ENCODE measurements around the gene CLASP1.

Gene CLASP1

DNA sequence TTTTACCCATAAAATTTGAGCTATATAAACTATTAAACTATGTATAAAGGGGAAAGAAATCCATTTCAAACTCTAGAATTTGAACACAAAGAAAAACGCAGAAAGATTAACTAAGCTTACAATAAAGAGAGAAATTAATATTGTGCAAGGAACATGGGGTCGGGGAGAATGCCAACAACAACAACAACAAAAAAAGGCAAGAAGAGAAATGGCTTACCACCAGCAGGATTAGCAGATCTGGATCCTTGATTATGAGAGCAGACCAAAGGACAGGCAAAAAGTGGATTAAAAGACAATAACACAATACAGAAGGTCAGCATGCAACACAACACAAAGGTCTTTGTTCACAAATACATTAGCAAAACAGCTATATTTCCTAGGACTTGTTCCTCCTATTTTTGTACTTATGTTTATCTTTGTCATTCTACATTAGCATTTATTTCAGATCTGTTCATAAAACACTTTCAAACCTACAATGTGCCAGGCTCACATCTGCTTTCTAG, 222.0 kb downstream of the CLASP1 start:
- DNase-seq (ENCODE audit: low read depth in 2 of 2): peak; percentile 18 to 34

DNA sequence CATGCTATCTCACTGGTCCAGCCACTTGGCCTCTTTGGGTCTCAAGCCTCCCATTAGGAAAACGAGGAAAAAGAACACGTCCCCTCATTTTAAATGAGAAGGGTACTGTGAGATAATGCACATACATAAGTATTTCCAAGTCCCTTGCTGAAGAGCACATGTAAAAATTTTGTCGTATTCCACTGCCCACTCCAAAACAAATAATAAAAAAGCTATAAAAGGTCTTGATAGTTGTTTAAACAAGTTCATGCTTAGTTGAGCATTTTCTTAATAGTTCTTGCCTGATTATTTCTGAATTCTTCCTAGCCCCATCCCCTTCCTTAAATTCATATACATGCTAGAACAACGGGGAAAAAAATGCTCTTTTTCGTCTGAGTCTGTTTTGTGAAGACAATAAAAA, 228.8 kb downstream of the CLASP1 start:
- TF ChIP-seq, protein P1, sequence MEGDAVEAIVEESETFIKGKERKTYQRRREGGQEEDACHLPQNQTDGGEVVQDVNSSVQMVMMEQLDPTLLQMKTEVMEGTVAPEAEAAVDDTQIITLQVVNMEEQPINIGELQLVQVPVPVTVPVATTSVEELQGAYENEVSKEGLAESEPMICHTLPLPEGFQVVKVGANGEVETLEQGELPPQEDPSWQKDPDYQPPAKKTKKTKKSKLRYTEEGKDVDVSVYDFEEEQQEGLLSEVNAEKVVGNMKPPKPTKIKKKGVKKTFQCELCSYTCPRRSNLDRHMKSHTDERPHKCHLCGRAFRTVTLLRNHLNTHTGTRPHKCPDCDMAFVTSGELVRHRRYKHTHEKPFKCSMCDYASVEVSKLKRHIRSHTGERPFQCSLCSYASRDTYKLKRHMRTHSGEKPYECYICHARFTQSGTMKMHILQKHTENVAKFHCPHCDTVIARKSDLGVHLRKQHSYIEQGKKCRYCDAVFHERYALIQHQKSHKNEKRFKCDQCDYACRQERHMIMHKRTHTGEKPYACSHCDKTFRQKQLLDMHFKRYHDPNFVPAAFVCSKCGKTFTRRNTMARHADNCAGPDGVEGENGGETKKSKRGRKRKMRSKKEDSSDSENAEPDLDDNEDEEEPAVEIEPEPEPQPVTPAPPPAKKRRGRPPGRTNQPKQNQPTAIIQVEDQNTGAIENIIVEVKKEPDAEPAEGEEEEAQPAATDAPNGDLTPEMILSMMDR (IDR thresholded peaks at IDR 0.05; ENCODE audit: low read depth, low read length): no peak
- DNase-seq (ENCODE audit: low read depth in 2 of 2): no peak
- no peak overlapping the region for H3K4me3 ChIP-seq (replicated peaks in 1 of 2; ENCODE audit: low read depth in 2 of 2, low read length in 2 of 2)

More for the DNA sequence above, 222.0 kb downstream of the CLASP1 start:
- H3K4me3 ChIP-seq (replicated peaks in 1 of 2; ENCODE audit: low read depth in 2 of 2, low read length in 2 of 2): no peak overlapping the region
- TF ChIP-seq, protein P1 (IDR thresholded peaks at IDR 0.05; ENCODE audit: low read depth, low read length): no peak

DNA sequence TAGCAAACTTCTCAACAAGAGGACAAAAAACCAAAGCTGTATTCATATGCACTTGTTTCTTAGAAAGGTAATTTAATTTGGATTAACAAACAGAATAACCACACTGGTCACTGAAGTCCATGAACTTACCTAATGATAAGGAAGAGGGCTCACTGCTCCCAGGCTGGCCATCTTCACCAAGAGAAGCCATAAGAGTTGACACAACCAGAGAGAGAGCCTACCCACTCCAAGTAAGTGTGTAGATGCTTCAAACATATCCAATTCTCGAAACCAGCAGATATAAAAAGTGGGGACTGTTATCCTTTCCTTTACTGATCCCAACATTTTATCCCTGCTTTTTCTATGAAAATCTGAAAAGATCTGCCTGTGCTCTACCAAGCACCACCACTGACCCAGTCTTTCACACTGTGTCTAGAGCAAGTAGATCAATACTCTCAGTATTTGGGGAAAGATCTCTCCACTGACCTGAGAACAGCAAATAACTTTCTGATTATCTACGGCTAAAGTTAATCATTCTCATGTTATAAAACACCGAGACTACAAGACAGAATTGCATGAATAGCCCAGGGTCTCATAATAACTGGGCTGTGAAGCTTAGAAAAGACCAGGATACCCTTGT, 230.1 kb downstream of the CLASP1 start:
- DNase-seq (ENCODE audit: low read depth in 2 of 2): no peak
- H3K4me3 ChIP-seq (replicated peaks in 1 of 2; ENCODE audit: low read depth in 2 of 2, low read length in 2 of 2): no peak overlapping the region
- TF ChIP-seq, protein P1 (IDR thresholded peaks at IDR 0.05; ENCODE audit: low read depth, low read length): no peak

DNA sequence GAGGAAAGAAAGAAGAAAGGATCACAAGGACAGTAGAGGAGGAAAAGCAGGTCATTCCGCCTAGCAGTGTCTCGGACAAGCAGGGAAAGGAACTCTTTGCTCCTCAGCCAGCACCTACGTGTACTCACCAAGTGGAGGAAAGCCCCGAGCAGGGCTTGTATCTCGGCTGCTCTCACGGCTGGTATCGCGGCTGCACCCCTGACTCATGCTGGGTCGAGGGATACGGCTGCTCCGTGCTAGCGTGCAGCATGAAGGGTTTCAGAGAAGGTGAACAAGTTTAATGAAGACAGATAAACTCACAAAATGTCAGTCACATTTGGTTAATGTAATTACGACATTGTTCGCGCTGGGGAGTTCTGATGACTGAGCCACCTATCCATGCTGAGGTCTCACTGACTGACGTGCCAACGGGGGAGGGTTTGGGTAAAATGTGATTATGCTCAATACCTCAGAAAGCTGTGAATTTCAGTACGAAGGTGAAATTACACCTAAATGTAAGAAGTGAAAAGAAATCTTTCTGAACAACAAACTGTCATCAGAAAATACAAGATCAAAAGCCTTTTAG, 230.7 kb downstream of the CLASP1 start:
- TF ChIP-seq, protein P1 (IDR thresholded peaks at IDR 0.05; ENCODE audit: low read depth, low read length): no peak
- DNase-seq (ENCODE audit: low read depth in 2 of 2): no peak

DNA sequence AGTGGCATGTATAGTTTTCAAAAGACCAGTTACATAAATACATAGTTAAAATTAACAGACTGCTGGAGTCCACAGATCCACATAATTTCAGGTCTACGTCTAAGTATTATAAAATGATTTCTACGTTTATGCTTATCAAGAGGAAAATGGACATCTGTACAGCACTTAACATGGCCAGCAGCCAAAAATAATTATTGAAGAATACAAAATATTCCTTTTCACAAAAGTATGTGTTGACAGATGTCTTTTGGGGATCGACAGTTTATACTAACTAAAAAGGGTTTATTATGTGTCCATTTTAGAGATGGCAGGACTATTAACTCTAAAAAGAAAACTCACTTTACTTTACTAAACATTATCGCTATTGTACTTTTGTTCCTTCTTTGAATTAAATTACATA, 231.4 kb downstream of the CLASP1 start:
- no peak for DNase-seq (ENCODE audit: low read depth in 2 of 2)
- TF ChIP-seq, protein P1 (IDR thresholded peaks at IDR 0.05; ENCODE audit: low read depth, low read length): no peak
- H3K4me3 ChIP-seq (replicated peaks in 1 of 2; ENCODE audit: low read depth in 2 of 2, low read length in 2 of 2): no peak overlapping the region

More for the DNA sequence above, 230.7 kb downstream of the CLASP1 start:
- H3K4me3 ChIP-seq (replicated peaks in 1 of 2; ENCODE audit: low read depth in 2 of 2, low read length in 2 of 2): no peak overlapping the region

DNA sequence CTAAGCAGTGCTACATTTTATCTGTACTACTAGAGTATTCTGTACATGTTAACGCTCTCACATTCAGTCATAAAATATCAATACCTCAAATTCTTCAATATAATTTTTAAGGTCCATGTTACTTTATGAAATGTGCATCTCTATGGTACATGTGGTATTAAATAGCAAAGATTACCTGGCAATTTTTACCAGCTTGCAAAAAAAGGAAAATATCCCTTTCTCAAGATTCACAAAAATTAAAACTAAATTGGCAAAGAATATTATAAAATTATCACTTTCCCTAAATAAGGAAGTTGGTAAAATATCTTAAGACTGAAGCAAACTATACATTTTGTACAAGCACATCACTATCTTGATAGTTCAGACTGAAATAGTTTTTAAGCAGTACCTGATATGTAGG, 233.5 kb downstream of the CLASP1 start:
- DNase-seq (ENCODE audit: low read depth in 2 of 2): no peak
- TF ChIP-seq, protein P1 (IDR thresholded peaks at IDR 0.05; ENCODE audit: low read depth, low read length): no peak
- H3K4me3 ChIP-seq (replicated peaks in 1 of 2; ENCODE audit: low read depth in 2 of 2, low read length in 2 of 2): no peak overlapping the region

Data from cardiac fibroblast (primary cell).